GM19035 (cell line): ENCODE measurements around the gene RAB11FIP5.
"Not testable (repeated sequence)": the region's sequence is repeated elsewhere in the genome, so short reads cannot be mapped to it uniquely, and the experiment has no call there.

Experiments used
- ATAC-seq: cut with Tn5 transposase; IDR thresholded peaks from one replicate; pipeline ENCODE4 v1.9.1; 2021; ENCODE audit not compliant: unreplicated experiment

Gene RAB11FIP5

GRCh38 chr2:73069855-73070642 is 42.7 kb downstream of the RAB11FIP5 start:
- no peak for ATAC-seq

DNA sequence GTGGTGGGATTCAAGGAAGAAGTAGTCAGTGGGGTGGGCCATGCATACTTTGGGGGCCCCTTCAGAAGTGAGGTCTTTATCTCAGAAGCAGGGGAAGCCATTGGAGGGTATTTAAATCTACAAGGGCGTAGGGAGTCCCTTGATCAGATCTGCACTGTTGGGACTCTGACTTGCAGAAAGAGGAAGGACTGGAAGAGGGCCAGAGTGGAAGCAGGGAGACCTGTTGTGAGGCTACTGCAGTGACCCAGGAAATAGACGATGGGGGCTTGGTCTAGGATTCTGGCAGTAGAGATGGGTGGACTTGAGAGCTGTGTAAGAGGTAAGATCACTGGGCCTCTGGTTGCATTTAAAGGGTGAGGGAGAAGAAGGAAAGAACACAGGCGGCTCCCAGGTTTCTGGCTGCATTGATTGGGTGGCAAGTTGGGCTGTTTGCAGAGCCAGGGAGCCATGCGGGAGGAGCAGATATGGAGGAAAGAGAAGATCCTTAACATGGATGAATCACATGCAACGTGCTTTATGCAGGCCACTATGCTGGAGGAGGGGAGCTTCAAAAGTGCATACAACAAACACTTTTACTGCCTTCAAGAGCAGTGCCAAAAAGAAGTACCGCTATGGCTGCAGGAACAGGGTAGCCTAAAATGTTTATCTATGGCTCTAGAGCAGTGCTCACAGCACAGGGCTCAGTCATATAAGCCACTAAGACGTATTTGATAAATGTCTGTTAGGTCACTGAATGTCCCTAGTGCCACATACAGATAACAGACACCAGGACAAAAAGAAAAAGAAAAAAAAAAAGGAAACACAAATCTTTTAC is 43.5 kb downstream of the RAB11FIP5 start:
- ATAC-seq, result no peak

DNA sequence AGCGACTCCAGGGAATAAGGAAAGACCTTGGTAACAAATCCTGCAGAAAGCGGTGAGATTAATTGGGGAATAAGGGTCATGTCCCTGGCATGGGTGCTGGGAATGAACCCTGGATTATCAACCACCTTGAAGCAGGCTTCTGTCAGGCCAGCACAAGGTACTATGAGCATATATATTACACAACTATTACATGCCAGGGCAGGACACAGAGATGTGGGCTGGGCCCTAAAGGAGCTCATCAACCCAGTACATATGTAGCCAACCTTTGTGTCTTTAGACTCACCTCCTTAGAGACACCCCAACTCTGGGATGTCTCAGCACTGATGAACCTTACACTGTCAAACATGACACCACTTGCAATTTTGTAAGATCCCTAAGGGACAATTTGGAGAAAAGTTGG is 44.6 kb downstream of the RAB11FIP5 start:
- no peak for ATAC-seq

- ATAC-seq, result no peak
Observed at GRCh38 chr2:73067043-73067442, 45.7 kb downstream of the RAB11FIP5 start.

DNA sequence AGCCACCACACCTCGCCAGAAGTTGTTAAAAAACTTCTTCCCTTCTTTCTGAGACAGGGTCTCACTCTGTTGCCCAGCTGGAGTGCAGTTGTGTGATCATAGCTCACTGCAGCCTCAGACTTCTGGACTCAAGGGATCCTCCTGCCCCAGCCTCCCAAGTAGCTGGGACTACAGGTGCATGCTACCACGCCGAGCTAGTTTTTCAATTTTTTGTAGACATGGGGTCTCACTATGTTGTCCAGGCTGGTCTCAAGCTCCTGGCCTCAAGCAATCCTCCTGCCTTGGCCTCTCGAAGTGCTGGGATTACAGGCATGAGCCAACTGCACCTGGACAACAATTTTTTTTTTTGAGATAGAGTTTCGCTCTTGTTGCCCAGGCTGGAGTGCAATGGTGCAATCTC is 47.7 kb downstream of the RAB11FIP5 start:
- not testable (repeated sequence) for ATAC-seq

- ATAC-seq, result no peak
Observed at GRCh38 chr2:73063909-73064875, 48.6 kb downstream of the RAB11FIP5 start.

GRCh38 chr2:73063472-73063871 is 49.3 kb downstream of the RAB11FIP5 start:
- no peak for ATAC-seq

- no peak for ATAC-seq
Observed at GRCh38 chr2:73059106-73059505, 53.6 kb downstream of the RAB11FIP5 start.

DNA sequence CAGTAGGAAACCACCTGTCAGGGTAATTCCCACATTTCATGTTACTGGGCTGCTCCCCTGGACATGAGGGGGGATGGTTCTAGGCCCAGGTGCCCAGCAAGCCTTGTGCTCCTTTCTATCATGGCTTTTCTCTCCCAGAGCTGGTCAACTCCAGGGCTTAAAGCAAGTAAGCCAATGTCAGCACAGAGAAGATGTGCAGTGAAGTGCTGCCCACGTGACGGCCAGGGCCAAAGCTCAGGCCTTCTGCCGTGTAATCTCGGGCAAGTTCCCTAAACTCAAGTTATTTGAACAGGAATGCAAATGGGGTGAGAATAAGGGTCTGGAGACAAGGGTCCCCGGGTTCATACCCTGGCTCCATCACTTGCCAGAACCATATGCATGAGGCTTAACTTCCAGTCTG is 57.8 kb downstream of the RAB11FIP5 start:
- ATAC-seq, result no peak

GRCh38 chr2:73053316-73054114 is 59.2 kb downstream of the RAB11FIP5 start:
- ATAC-seq, result no peak

DNA sequence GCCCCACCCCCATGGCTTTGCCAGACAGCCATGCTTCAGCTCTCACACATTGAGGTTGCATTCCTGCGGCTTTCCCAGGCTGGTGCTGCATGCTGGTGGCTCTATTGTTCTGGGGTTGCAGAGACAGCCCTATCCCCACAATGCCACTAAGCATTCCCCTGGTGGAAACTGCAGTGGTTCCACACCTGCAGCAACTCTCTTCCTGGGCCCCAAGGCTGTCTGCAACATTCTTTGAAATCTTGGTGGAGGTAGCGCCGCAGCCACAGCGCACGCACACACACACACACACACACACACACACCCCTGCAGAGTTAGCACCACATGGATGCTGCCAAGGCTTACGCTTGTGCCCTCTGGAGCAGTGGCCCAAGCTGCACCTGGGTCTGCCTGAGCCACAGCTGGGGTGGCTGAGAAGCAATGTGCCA is 62.6 kb downstream of the RAB11FIP5 start:
- no peak for ATAC-seq

DNA sequence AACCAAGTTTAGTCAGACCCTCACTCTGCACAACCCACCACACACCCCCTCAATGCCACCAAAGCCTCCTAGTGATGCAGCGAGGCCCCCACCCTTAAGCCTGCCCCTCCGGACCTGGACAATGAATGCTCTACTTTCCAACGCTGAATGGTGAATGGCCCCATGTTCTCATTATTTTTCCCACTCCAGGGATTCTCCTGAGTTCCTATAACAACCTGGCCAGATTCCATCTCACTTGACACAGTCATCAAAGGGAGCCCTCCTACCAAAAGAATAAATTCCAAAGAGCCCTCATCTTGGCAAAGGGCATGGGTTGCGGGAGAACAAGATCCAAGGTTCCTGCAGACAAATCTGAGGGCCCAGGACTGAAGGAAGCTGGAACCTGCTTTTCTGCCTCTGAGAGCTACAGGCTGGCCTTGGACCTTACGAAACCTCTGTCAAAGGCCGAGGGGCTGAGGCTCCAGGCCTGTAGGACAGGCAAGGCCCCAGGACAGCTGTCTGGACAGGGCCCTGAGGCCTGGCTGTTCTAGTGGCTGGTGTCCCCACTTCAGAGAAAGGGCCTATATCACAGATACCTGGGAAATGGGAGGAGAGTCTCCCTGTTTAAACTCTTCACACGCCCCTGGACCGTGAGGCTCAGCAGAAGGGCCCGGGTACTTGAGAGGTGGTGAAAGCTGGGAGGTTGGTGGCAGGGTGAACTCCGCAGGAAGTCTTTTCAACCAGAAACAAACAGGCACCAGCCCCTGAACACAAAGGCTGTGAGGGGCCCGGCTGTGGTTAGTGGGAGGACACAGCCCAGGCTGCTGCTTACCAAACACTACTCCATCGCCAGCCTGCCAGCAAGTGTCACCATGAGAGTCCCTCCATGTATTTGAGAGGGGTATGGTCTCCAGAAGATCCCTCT is 68.6 kb downstream of the RAB11FIP5 start:
- ATAC-seq, result no peak

- no peak for ATAC-seq
Observed at GRCh38 chr2:73043276-73043675, 69.5 kb downstream of the RAB11FIP5 start.

DNA sequence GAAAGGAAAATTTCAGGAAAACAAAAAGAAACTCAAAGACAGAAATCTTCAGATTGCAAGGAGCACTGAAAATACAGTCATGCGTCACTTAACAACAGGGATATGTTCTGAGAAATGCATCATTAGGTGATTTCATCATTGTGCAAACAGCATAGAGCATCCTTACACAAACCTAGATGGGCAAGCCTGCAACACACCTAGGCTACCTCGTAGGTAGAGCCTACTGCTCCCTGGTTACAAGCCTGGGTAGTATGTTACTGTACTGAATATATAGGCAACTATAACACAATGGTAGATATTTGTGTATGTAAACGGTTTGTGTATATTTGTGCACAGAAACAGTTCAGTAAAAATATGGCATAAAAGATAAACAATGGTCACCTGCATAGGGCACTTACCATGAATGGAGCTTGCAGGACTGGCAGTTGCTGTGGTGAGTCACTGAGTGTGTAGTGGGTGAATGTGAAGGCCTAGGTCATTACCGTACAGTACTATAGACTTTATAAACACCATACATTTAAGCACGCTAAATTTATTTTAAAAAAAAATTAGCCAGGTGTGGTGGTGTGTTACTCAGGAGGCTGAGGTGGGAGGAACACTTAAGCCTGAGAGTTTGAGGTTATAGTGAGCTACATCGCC is 74.7 kb downstream of the RAB11FIP5 start:
- ATAC-seq, result no peak

DNA sequence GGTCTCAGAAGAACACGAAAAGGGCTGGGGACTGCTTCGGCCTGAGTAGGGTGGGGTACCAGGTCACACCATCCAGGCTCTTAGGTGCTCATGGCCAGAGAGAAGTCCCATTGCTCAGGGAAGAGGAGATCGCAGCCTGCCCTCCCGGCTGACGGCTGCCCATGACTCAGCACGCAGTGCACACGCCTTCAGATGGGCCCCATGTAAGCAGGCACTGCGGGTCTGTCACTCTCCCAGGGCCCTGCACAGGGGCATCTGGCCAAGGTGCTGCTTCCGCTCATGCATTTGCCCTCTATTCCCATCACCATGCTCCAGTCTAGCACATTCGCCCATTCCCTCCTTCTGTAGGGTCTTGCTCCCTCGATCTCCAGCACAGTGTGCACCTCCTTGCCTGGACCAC is 76.0 kb downstream of the RAB11FIP5 start:
- no peak for ATAC-seq

GRCh38 chr2:73035899-73036711 is 76.6 kb downstream of the RAB11FIP5 start:
- ATAC-seq, result no peak

DNA sequence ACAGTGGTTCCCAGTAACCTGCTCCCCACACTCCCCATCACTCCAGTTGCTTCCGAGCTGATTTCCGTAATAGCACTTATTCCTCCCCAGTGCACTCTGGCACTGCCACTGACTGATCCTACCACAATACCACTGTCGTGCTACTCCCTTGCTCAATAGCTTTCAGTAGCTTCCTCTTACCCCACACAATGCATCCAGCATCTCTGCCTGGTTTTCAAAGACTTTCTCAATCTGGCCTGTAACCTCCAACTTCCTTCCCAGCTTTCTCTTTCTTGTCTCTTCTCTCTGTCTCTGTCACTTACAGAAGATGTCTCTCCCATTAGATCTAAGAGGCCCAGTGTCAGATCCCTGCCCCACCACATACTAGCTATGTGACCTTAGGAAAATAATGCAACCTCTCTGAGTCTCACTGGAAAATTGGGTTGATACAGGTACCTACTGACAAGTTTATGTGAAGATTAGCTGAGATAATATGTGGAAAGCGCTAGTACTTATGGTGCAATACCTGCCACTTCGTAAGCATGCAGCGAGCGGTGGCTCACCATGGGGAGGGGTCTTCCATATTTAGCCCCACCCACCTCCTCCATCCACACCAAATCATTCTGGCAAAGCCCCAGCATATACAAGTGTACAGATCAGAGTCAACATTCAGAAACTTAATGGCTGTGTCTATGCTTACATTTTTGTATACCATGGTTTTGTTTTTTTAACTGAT is 77.9 kb downstream of the RAB11FIP5 start:
- ATAC-seq, result no peak
